Activated CD8-positive, alpha-beta memory T cell treated with anti-CD3 and anti-CD28 coated beads for 4 hours (primary cell): Measurements from ENCODE around the gene PRDX1.

Source experiments
- DNase-seq, 2 donors: peaks; one replicate each; pipeline ENCODE4 v3.0.0-alpha.2; 2020; ENCODE audit warnings: low read depth in 2 of 2

The PRDX1 gene

GRCh38 chr1:45465277-45465676, 56.4 kb downstream of the PRDX1 start:
- DNase-seq: no peak
